GM12878 (cell line): ENCODE data around the gene PRRC2A. TPM values are rescaled to one million over a fixed set of nuclear protein-coding genes. Genes with fewer than 3 reads are reported as not detected.

Source experiments
- BACH1 ChIP-seq: fragments of 450-650 bp; IDR thresholded peaks from 2 replicates; pipeline ENCODE4 v1.6.1; 2017; ENCODE audit warnings: mild to moderate bottlenecking, borderline replicate concordance
- BRCA1 ChIP-seq: IDR thresholded peaks from 2 replicates; pipeline ENCODE4 v1.6.1; 2011; ENCODE audit warnings: low read depth, low read length, improper control_type of control experiment
- CBX5 ChIP-seq: sonication (generic); IDR thresholded peaks from 2 replicates; pipeline ENCODE4 v1.6.1; 2016; ENCODE audit warnings: low read depth, moderate library complexity, mild to moderate bottlenecking, inconsistent platforms
- CREM ChIP-seq: IDR thresholded peaks from 2 replicates; pipeline ENCODE4 v1.6.1; 2014; ENCODE audit warnings: antibody characterized with exemption, low read depth
- ESRRA ChIP-seq: IDR thresholded peaks from 2 replicates; pipeline ENCODE4 v1.6.1; 2012; ENCODE audit warnings: mild to moderate bottlenecking, low read length, improper control_type of control experiment
- EZH2 ChIP-seq: IDR thresholded peaks from 2 replicates; pipeline ENCODE4 v1.6.1; 2012; ENCODE audit warnings: low read depth, mild to moderate bottlenecking, control low read depth, inconsistent platforms, low read length, borderline replicate concordance; ENCODE audit not compliant: control insufficient read depth
- GABPA ChIP-seq: IDR thresholded peaks from 2 replicates; pipeline ENCODE4 v1.6.1; 2014; ENCODE audit warnings: antibody characterized with exemption, low read depth, mild to moderate bottlenecking, inconsistent platforms
- IKZF2 ChIP-seq, 2 experiments: fragments of 450-650 bp; IDR thresholded peaks; 2 replicates each; pipeline ENCODE4 v1.6.1; 2017; ENCODE audit warnings: mild to moderate bottlenecking in 2 of 2, moderate library complexity in 2 of 2
- LARP7 ChIP-seq: fragments of 450-650 bp; IDR thresholded peaks from 2 replicates; pipeline ENCODE4 v1.6.1; 2017; ENCODE audit warnings: mild to moderate bottlenecking
- MYB ChIP-seq: fragments of 150-350 bp; IDR thresholded peaks from 2 replicates; pipeline ENCODE4 v1.6.1; 2014; ENCODE audit warnings: mild to moderate bottlenecking, low read depth, low read length, borderline replicate concordance
- NBN ChIP-seq: fragments of 450-650 bp; IDR thresholded peaks from 2 replicates; pipeline ENCODE4 v1.6.1; 2016
- NFYB ChIP-seq: IDR thresholded peaks from 2 replicates; pipeline ENCODE4 v1.6.1; 2011; ENCODE audit warnings: low read depth, mild to moderate bottlenecking, low read length, improper control_type of control experiment, moderate library complexity; ENCODE audit not compliant: insufficient read depth
- NR2C1 ChIP-seq: fragments of 450-650 bp; IDR thresholded peaks from 2 replicates; pipeline ENCODE4 v1.6.1; 2017; ENCODE audit warnings: antibody characterized with exemption, mild to moderate bottlenecking, moderate library complexity
- PML ChIP-seq: IDR thresholded peaks from 2 replicates; pipeline ENCODE4 v1.6.1; 2012; ENCODE audit warnings: low read length, inconsistent platforms
- RBBP5 ChIP-seq: fragments of 200-600 bp; sonication (generic); conservative IDR thresholded peaks from 2 replicates; pipeline ENCODE4 v1.6.1; 2016
- RELA ChIP-seq: fragments of 450-650 bp; IDR thresholded peaks from 2 replicates; pipeline ENCODE4 v1.8.0; 2014; ENCODE audit warnings: borderline replicate concordance; ENCODE audit not compliant: partially characterized antibody
- SMAD1 ChIP-seq: fragments of 450-650 bp; IDR thresholded peaks from 2 replicates; pipeline ENCODE4 v1.6.1; 2018; ENCODE audit warnings: mild to moderate bottlenecking, low read depth; ENCODE audit not compliant: partially characterized antibody
- TCF3 ChIP-seq: IDR thresholded peaks from 2 replicates; pipeline ENCODE4 v1.6.1; 2012; ENCODE audit warnings: low read depth, mild to moderate bottlenecking, low read length, borderline replicate concordance; ENCODE audit not compliant: insufficient read depth
- ZNF207 ChIP-seq: fragments of 450-650 bp; IDR thresholded peaks from 2 replicates; pipeline ENCODE4 v1.6.1; 2014; ENCODE audit warnings: antibody characterized with exemption, mild to moderate bottlenecking, borderline replicate concordance
- ZNF274 ChIP-seq: IDR thresholded peaks from one replicate; pipeline ENCODE4 v1.8.0; 2011; ENCODE audit not compliant: insufficient read length, insufficient read depth
- ZZZ3 ChIP-seq: IDR thresholded peaks from 2 replicates; pipeline ENCODE4 v1.6.1; 2011; ENCODE audit warnings: low read depth; ENCODE audit not compliant: control insufficient read depth, insufficient read length
- polyA plus RNA-seq, 11 experiments: library from polyadenylated mRNA; depleted of rRNA in 4 of 11; unstranded in 6 of 11; stranded (reverse) in 5 of 11; fragments of >200 nt; fragmentation: Nextera tagmentation in 4 of 11; fragmentation: Illumina TruSeq in 1 of 11; extraction: Ambion mirVana in 4 of 11; extraction: Trizol in 1 of 11; gene quantifications; 1 replicate in 1 of 11; 2 replicates in 10 of 11; pipeline versions ENCODE4 v1.2.1 to v1.2.3, GENCODE V29; 2011 to 2016; ENCODE audit warnings: inconsistent platforms in 2 of 11, missing spikeins in 2 of 11, low read depth in 1 of 11
- total RNA-seq, 4 experiments: library from RNA; depleted of rRNA in 3 of 4; stranded (reverse); fragments of >200 nt in 3 of 4; fragmentation: Illumina TruSeq in 1 of 4; extraction: Trizol in 1 of 4; gene quantifications; 2 replicates each; pipeline versions ENCODE4 v1.2.1 to v1.2.3, GENCODE V29; 2013 to 2021
- TF ChIP-seq, protein P1 (sequence below): fragments of 450-650 bp; IDR thresholded peaks from 2 replicates; pipeline ENCODE4 v1.6.1; 2016; ENCODE audit warnings: mild to moderate bottlenecking
- TF ChIP-seq, protein P2 (sequence below): IDR thresholded peaks from 2 replicates; pipeline ENCODE4 v1.6.1; 2012; ENCODE audit warnings: mild to moderate bottlenecking, low read depth, low read length
- TF ChIP-seq, protein P3 (sequence below): fragments of 450-650 bp; IDR thresholded peaks from 2 replicates; pipeline ENCODE4 v1.6.1; 2018; ENCODE audit warnings: borderline replicate concordance, mild to moderate bottlenecking; ENCODE audit not compliant: partially characterized antibody
- TF ChIP-seq, protein P4 (sequence below): IDR thresholded peaks from 2 replicates; pipeline ENCODE4 v1.6.1; 2011; ENCODE audit warnings: low read depth, low read length, improper control_type of control experiment, borderline replicate concordance

PRRC2A gene
- total and polyA plus RNA-seq, 10 of the 15 experiments (the other 5 are each of a cell fraction or from before 2014, with no cell fraction given) = 0.40 to 244 (median 61.3) TPM

DNA sequence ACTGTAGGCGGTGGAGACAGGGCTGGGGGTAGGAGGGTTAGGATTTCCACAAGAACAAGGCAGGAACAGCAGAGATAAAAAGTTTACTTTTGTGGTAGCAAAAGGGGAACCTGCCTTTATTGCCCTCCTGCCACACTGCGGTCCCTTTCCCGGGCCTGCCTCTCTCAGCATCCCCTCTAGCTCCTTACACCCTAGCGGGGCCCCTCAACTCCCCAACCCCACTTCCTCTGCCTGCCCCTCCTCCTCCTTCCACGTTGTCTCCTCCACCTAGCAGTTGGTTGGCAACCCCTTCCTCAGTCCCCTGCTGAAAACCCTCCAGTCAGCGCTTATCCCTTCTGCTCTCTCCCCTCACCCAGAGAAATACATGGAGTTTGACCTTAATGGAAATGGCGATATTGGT is 4.8 kb upstream of the PRRC2A start (continued):
- TF ChIP-seq, protein P1, sequence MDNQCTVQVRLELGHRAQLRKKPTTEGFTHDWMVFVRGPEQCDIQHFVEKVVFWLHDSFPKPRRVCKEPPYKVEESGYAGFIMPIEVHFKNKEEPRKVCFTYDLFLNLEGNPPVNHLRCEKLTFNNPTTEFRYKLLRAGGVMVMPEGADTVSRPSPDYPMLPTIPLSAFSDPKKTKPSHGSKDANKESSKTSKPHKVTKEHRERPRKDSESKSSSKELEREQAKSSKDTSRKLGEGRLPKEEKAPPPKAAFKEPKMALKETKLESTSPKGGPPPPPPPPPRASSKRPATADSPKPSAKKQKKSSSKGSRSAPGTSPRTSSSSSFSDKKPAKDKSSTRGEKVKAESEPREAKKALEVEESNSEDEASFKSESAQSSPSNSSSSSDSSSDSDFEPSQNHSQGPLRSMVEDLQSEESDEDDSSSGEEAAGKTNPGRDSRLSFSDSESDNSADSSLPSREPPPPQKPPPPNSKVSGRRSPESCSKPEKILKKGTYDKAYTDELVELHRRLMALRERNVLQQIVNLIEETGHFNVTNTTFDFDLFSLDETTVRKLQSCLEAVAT = peak; percentile 28
- TF ChIP-seq TCF3 = no peak
- TF ChIP-seq EZH2 = no peak
- peak in 1 of 2 experiments; percentile 60; a peak in 3 of 4 replicates for TF ChIP-seq IKZF2 (IDR thresholded peaks at IDR 0.05)
- no peak for TF ChIP-seq MYB
- TF ChIP-seq RELA = no peak
- no peak for TF ChIP-seq ZNF274
- no peak for TF ChIP-seq CREM
- TF ChIP-seq SMAD1 = no peak
- no peak for TF ChIP-seq RBBP5
- no peak for TF ChIP-seq ESRRA
- TF ChIP-seq NR2C1 = no peak
- peak; percentile 50 for TF ChIP-seq NBN
- no peak for TF ChIP-seq BRCA1
- TF ChIP-seq LARP7 = no peak
- TF ChIP-seq, protein P2, sequence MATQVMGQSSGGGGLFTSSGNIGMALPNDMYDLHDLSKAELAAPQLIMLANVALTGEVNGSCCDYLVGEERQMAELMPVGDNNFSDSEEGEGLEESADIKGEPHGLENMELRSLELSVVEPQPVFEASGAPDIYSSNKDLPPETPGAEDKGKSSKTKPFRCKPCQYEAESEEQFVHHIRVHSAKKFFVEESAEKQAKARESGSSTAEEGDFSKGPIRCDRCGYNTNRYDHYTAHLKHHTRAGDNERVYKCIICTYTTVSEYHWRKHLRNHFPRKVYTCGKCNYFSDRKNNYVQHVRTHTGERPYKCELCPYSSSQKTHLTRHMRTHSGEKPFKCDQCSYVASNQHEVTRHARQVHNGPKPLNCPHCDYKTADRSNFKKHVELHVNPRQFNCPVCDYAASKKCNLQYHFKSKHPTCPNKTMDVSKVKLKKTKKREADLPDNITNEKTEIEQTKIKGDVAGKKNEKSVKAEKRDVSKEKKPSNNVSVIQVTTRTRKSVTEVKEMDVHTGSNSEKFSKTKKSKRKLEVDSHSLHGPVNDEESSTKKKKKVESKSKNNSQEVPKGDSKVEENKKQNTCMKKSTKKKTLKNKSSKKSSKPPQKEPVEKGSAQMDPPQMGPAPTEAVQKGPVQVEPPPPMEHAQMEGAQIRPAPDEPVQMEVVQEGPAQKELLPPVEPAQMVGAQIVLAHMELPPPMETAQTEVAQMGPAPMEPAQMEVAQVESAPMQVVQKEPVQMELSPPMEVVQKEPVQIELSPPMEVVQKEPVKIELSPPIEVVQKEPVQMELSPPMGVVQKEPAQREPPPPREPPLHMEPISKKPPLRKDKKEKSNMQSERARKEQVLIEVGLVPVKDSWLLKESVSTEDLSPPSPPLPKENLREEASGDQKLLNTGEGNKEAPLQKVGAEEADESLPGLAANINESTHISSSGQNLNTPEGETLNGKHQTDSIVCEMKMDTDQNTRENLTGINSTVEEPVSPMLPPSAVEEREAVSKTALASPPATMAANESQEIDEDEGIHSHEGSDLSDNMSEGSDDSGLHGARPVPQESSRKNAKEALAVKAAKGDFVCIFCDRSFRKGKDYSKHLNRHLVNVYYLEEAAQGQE = no peak
- TF ChIP-seq GABPA = no peak
- TF ChIP-seq, protein P3, sequence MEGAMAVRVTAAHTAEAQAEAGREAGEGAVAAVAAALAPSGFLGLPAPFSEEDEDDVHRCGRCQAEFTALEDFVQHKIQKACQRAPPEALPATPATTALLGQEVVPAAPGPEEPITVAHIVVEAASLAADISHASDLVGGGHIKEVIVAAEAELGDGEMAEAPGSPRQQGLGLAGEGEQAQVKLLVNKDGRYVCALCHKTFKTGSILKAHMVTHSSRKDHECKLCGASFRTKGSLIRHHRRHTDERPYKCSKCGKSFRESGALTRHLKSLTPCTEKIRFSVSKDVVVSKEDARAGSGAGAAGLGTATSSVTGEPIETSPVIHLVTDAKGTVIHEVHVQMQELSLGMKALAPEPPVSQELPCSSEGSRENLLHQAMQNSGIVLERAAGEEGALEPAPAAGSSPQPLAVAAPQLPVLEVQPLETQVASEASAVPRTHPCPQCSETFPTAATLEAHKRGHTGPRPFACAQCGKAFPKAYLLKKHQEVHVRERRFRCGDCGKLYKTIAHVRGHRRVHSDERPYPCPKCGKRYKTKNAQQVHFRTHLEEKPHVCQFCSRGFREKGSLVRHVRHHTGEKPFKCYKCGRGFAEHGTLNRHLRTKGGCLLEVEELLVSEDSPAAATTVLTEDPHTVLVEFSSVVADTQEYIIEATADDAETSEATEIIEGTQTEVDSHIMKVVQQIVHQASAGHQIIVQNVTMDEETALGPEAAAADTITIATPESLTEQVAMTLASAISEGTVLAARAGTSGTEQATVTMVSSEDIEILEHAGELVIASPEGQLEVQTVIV = no peak
- TF ChIP-seq BACH1 = no peak
- TF ChIP-seq PML = no peak
- TF ChIP-seq ZZZ3 = no peak
- TF ChIP-seq ZNF207 = no peak
- TF ChIP-seq NFYB = no peak
- TF ChIP-seq, protein P4, sequence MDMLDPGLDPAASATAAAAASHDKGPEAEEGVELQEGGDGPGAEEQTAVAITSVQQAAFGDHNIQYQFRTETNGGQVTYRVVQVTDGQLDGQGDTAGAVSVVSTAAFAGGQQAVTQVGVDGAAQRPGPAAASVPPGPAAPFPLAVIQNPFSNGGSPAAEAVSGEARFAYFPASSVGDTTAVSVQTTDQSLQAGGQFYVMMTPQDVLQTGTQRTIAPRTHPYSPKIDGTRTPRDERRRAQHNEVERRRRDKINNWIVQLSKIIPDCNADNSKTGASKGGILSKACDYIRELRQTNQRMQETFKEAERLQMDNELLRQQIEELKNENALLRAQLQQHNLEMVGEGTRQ = no peak
- TF ChIP-seq CBX5 = no peak
